ENCODE data around the gene UBE2H.
"Not testable (repeated sequence)": the region's sequence is repeated elsewhere in the genome, so short reads cannot be mapped to it uniquely, and the experiment has no call there.

Gene UBE2H

DNA sequence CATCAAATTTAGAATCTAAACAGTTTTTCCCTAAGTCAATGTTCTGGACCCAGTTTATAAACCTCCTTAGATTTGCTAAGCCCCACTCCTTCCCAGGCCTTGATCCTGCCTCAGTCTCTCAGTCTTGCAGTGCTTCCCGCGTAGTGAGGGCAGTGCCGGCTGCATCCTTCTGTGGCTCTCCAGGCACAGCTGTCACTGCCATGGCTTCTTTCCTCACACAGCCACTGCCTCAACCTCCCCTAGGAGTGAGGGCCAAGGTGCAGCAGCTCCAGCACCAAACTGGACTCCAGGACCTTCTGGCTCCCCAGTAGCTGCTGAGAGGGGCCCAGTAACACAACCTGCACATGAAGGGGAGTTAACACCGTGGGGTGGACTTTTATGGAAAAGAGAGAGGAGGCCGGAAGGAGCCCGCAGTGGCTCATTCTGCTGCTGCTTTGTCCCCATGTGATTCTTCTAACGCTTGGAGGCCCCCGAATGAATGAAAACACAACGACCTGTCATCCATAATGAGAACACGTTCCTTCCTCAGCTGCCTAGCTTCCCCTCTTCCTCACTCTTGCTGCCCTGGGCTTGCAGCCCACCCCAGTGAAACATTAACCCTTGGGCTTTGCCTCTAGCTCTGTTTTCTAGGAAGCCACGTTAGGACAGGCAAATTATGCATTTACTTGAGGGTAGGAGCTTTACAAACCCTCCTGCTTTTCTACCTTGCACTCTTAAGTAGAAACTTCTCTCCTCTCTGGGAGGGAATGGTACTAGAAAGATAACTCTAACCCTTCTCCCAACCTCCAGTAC, 16.0 kb upstream of the UBE2H start:
- CTCF ChIA-PET: interaction anchor here (0.5 to 1.4 kb wide), 4 partner anchors 10 to 1128 kb away, joined by 3 to 9 read pairs (median 6); no protein-coding TSS in a partner anchor
- TF ChIP-seq ZNF157 (tag by site-specific recombination; IDR thresholded peaks at IDR 0.05) (no peak), ZSCAN23 (tag by site-specific recombination; IDR thresholded peaks at IDR 0.05) (no peak), ZBTB44 (tag by site-specific recombination; IDR thresholded peaks at IDR 0.05) (no peak), ZFP37 (tag by site-specific recombination; IDR thresholded peaks at IDR 0.05) (no peak), ZNF785 (tag by site-specific recombination; IDR thresholded peaks at IDR 0.05) (no peak), ZNF138 (tag by site-specific recombination; IDR thresholded peaks at IDR 0.05; ENCODE audit: borderline replicate concordance) (no peak), ZNF571 (tag by site-specific recombination; IDR thresholded peaks at IDR 0.05) (no peak), ZNF660 (tag by site-specific recombination; IDR thresholded peaks at IDR 0.05) (no peak), ZNF621 (tag by site-specific recombination; IDR thresholded peaks at IDR 0.05) (no peak)
- H3K9me3 ChIP-seq (ENCODE audit: control insufficient read depth, insufficient read depth, low read depth, low read length): no peaks in the 10 kb centered on the region
- no peak overlapping the region for H3K27ac ChIP-seq (ENCODE audit: extremely low read depth, low read depth, low read length)
- no peak overlapping the region for H3K4me3 ChIP-seq (ENCODE audit: low read depth, low read length)
- H3K36me3 ChIP-seq (ENCODE audit: control insufficient read depth in 2 of 2, insufficient read depth in 1 of 2, low read length in 2 of 2): no peaks in the 10 kb centered on the region
- H3K4me1 ChIP-seq (ENCODE audit: control insufficient read depth, insufficient read depth, low read length): no peaks in the 10 kb centered on the region; the same call in 1 of the 2 replicates
- POLR2A ChIA-PET: interaction anchor here (0.7 to 1.4 kb wide), 4 partner anchors 9 to 54 kb away, joined by 3 to 6 read pairs (median 4); no protein-coding TSS in a partner anchor

DNA sequence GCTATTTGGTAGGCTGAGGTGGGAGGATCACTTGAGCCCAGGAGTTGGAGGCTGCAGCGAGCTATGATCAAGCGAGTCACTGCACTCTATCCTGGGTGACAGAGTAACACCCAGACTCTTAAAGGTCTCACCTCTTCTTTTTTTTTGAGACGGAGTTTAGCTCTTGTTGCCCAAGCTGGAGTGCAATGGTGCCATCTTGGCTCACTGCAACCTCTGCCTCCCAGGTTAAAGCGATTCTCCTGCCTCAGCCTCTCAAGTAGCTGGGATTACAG, 7.4 kb upstream of the UBE2H start:
- H3K27ac ChIP-seq (ENCODE audit: extremely low read depth, low read depth, low read length); H3K36me3 ChIP-seq (ENCODE audit: control insufficient read depth in 2 of 2, insufficient read depth in 1 of 2, low read length in 2 of 2); H3K4me3 ChIP-seq (ENCODE audit: low read depth, low read length); H3K9me3 ChIP-seq (ENCODE audit: control insufficient read depth, insufficient read depth, low read depth, low read length); H3K4me1 ChIP-seq (ENCODE audit: control insufficient read depth, insufficient read depth, low read length); CTCF ChIA-PET: not testable (repeated sequence)
- POLR2A ChIA-PET: interaction anchor here (1.1 to 1.2 kb wide), 2 partner anchors 8 to 9 kb away, joined by 5 to 6 read pairs; no protein-coding TSS in a partner anchor

GRCh38 chr7:129959471-129960203, 6.9 kb upstream of the UBE2H start:
- CTCF ChIA-PET: interaction anchor here (1.1 to 1.3 kb wide), 3 partner anchors 9 to 27 kb away, joined by 3 to 9 read pairs (median 5); no protein-coding TSS in a partner anchor
- H3K4me3 ChIP-seq (ENCODE audit: low read depth, low read length): no peak overlapping the region
- no peak overlapping the region for H3K27ac ChIP-seq (ENCODE audit: extremely low read depth, low read depth, low read length)

More at GRCh38 chr7:129959471-129960203, 6.9 kb upstream of the UBE2H start:
- POLR2A ChIA-PET: interaction anchor here (0.5 to 2.3 kb wide), 5 partner anchors 8 to 178 kb away, joined by 3 to 12 read pairs (median 6); no protein-coding TSS in a partner anchor
- no peaks in the 10 kb centered on the region for H3K9me3 ChIP-seq (ENCODE audit: control insufficient read depth, insufficient read depth, low read depth, low read length)
- TF ChIP-seq, protein P1, sequence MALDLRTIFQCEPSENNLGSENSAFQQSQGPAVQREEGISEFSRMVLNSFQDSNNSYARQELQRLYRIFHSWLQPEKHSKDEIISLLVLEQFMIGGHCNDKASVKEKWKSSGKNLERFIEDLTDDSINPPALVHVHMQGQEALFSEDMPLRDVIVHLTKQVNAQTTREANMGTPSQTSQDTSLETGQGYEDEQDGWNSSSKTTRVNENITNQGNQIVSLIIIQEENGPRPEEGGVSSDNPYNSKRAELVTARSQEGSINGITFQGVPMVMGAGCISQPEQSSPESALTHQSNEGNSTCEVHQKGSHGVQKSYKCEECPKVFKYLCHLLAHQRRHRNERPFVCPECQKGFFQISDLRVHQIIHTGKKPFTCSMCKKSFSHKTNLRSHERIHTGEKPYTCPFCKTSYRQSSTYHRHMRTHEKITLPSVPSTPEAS (tag by site-specific recombination; IDR thresholded peaks at IDR 0.05): 0 out of 2 replicates have a peak, but pooled peaks have one; percentile 30
- no peak for TF ChIP-seq ZNF621 (tag by site-specific recombination; IDR thresholded peaks at IDR 0.05)
- TF ChIP-seq ZNF16 (tag by site-specific recombination; IDR thresholded peaks at IDR 0.05; ENCODE audit: low read depth): no peak
- TF ChIP-seq SETDB1 (IDR thresholded peaks at IDR 0.05; ENCODE audit: insufficient read length, low read length): no peak
- TF ChIP-seq ZNF121 (tag by site-specific recombination; IDR thresholded peaks at IDR 0.05): peak; percentile 84
- no peaks in the 10 kb centered on the region for H3K4me1 ChIP-seq (ENCODE audit: control insufficient read depth, insufficient read depth, low read length)
- H3K36me3 ChIP-seq (ENCODE audit: control insufficient read depth in 2 of 2, insufficient read depth in 1 of 2, low read length in 2 of 2): no peaks in the 10 kb centered on the region

Data from HEK293 (cell line).